Transverse colon (tissue), 4 donors: Measurements from ENCODE around the gene NR2E3. TPM values are rescaled to one million over a fixed set of nuclear protein-coding genes. Genes with fewer than 3 reads are reported as not detected.

Source experiments
- DNase-seq: peaks from one replicate; pipeline ENCODE4 v3.0.0-alpha.2; 2019
- H3K27ac ChIP-seq, 4 donors: fragments of 200-600 bp; sonication (generic); 2 replicates each; pipeline ENCODE4 v1.5.1; 2016 to 2018; ENCODE audit warnings: inconsistent platforms in 4 of 4
- H3K27me3 ChIP-seq: fragments of 200-600 bp; sonication (generic); 2 replicates; pipeline ENCODE4 v1.5.1; 2017; ENCODE audit warnings: inconsistent platforms
- H3K36me3 ChIP-seq, 4 donors: fragments of 200-600 bp; sonication (generic); 2 replicates each; pipeline ENCODE4 v1.5.1; 2017 to 2019; ENCODE audit warnings: inconsistent platforms in 4 of 4
- H3K4me1 ChIP-seq, 4 donors: fragments of 200-600 bp; sonication (generic); 2 replicates each; pipeline ENCODE4 v1.5.1; 2017 to 2020; ENCODE audit warnings: inconsistent platforms in 4 of 4
- H3K4me3 ChIP-seq, 4 donors: fragments of 200-600 bp; sonication (generic); 1 replicate in 1 of 4; 2 replicates in 3 of 4; pipeline versions ENCODE4 v1.5.1 to v1.6.1; 2017 to 2019; ENCODE audit warnings: inconsistent platforms in 4 of 4
- H3K9me3 ChIP-seq, 2 donors: fragments of 200-600 bp; sonication (generic); 2 replicates each; pipeline ENCODE4 v1.5.1; 2017 to 2019; ENCODE audit warnings: inconsistent platforms in 2 of 2
- CTCF ChIP-seq, 5 experiments: fragments of 200-600 bp in 3 of 5; fragments of 450-650 bp in 2 of 5; sonication (generic) in 3 of 5; IDR thresholded peaks; 1 replicate in 2 of 5; 2 replicates in 3 of 5; pipeline ENCODE4 v1.5.1; 2016 to 2017; ENCODE audit warnings: antibody characterized with exemption in 5 of 5, inconsistent platforms in 3 of 5, mild to moderate bottlenecking in 2 of 5, moderate library complexity in 1 of 5
- EP300 ChIP-seq: sonication (generic); formaldehyde crosslinking; IDR thresholded peaks from one replicate; pipeline ENCODE4 v1.6.1; 2017; ENCODE audit warnings: antibody characterized with exemption, low read depth
- POLR2A ChIP-seq: fragments of 450-650 bp; IDR thresholded peaks from one replicate; pipeline ENCODE4 v1.6.1; 2016; ENCODE audit warnings: antibody characterized with exemption, mild to moderate bottlenecking, moderate library complexity
- POLR2AphosphoS5 ChIP-seq, 3 donors: sonication (generic); formaldehyde crosslinking; IDR thresholded peaks; one replicate each; pipeline ENCODE4 v1.6.1; 2016; ENCODE audit warnings: antibody characterized with exemption in 3 of 3
- WGBS, 2 donors: methylation state at CpG; one replicate each; pipeline ENCODE4 v1.1.5; 2018; ENCODE audit warnings: low coverage in 1 of 2; 5-methylcytosine and 5-hydroxymethylcytosine counted together
- in situ Hi-C, 4 donors: fragments of 200-750 bp; cut with MboI; loops; one replicate each; pipeline versions ENCODE4 v1.15.0 to v1.15.1; 2017; ENCODE audit warnings: low sequenced_read_pairs in 3 of 4, low pct_ligation_motif_present in 1 of 4, low pct_unique_long_range_greater_than_20kb in 1 of 4
- intact Hi-C: fragments of 100-400 bp; cut with DNase I; formaldehyde crosslinking; loops from one replicate; pipeline ENCODE4 v1.15.1; 2023; ENCODE audit warnings: low total_unique reads
- total RNA-seq, 4 donors: library from RNA; depleted of rRNA; stranded (reverse); fragments of >200 nt; gene quantifications; one replicate each; pipeline ENCODE4 v1.1.0, GENCODE V29; 2016

NR2E3 gene
- total RNA-seq, 4 donors from 2014 or later: 0.55 to 0.95 TPM; not detected in 2

- Histone ChIP-seq H3K27me3 (no peaks in the 10 kb centered on the region), H3K9me3 (no peaks in the 10 kb centered on the region), H3K4me3 (no peak overlapping the region), H3K27ac (no peak overlapping the region), H3K4me1 (peaks cover 0 to 4% (median 0%) of the 10 kb centered on the region in 4 donors), H3K36me3 (no peaks in the 10 kb centered on the region)
- in situ Hi-C loops: no loop called here
- intact Hi-C loops: no loop called here
- WGBS, 2 donors: 69 to 93% methylated on average over 2 to 15 of the region's 15 CpGs
- TF ChIP-seq EP300 (no peak), POLR2A (no peak), CTCF (IDR thresholded peaks at IDR 0.05) (no peak), POLR2AphosphoS5 (IDR thresholded peaks at IDR 0.05) (no peak)
- no peak for DNase-seq
These were observed 21.4 kb upstream of the NR2E3 start for GRCh38 chr15:71788646-71789579.

- intact Hi-C loops: no loop called here
- Histone ChIP-seq H3K36me3 (no peaks in the 10 kb centered on the region), H3K9me3 (no peaks in the 10 kb centered on the region), H3K27me3 (no peaks in the 10 kb centered on the region), H3K27ac (no peak overlapping the region), H3K4me1 (peaks cover 0 to 4% (median 0%) of the 10 kb centered on the region in 4 donors), H3K4me3 (no peak overlapping the region)
- WGBS, 2 donors: 97 to 98% methylated on average over 6 of the region's 6 CpGs
- no peak for TF ChIP-seq POLR2A
- TF ChIP-seq POLR2AphosphoS5 (IDR thresholded peaks at IDR 0.05): no peak
- TF ChIP-seq CTCF (IDR thresholded peaks at IDR 0.05): no peak
- no peak for TF ChIP-seq EP300
- no peak for DNase-seq
- in situ Hi-C loops: no loop called here
These were observed 20.7 kb upstream of the NR2E3 start for GRCh38 chr15:71789616-71790015.

GRCh38 chr15:71790081-71790480 lies 20.3 kb upstream of the NR2E3 start:
- H3K36me3 ChIP-seq: no peaks in the 10 kb centered on the region
- intact Hi-C loops: no loop called here
- no peak overlapping the region for H3K4me3 ChIP-seq
- H3K27ac ChIP-seq: no peak overlapping the region
- no peaks in the 10 kb centered on the region for H3K9me3 ChIP-seq
- H3K4me1 ChIP-seq: peaks cover 0 to 4% (median 0%) of the 10 kb centered on the region in 4 donors
- in situ Hi-C loops: no loop called here
- 54 to 78% methylated on average over 4 to 10 of the region's 10 CpGs for WGBS, 2 donors
- no peak for DNase-seq
- H3K27me3 ChIP-seq: no peaks in the 10 kb centered on the region
- no peak for TF ChIP-seq POLR2AphosphoS5 (IDR thresholded peaks at IDR 0.05)
- no peak for TF ChIP-seq EP300
- TF ChIP-seq POLR2A: no peak
- TF ChIP-seq CTCF (IDR thresholded peaks at IDR 0.05): no peak

GRCh38 chr15:71791975-71792374 lies 18.4 kb upstream of the NR2E3 start:
- DNase-seq: no peak
- Histone ChIP-seq H3K36me3 (no peaks in the 10 kb centered on the region), H3K4me1 (peaks cover 0 to 4% (median 0%) of the 10 kb centered on the region in 4 donors), H3K4me3 (no peak overlapping the region), H3K27ac (no peak overlapping the region), H3K9me3 (no peaks in the 10 kb centered on the region), H3K27me3 (no peaks in the 10 kb centered on the region)
- WGBS, 2 donors: 87 to 94% methylated on average over 7 of the region's 7 CpGs
- in situ Hi-C loops (no loop called here), intact Hi-C loops (no loop called here)
- no peak for TF ChIP-seq CTCF (IDR thresholded peaks at IDR 0.05)
- no peak for TF ChIP-seq POLR2A
- no peak for TF ChIP-seq POLR2AphosphoS5 (IDR thresholded peaks at IDR 0.05)
- TF ChIP-seq EP300: no peak
